ENCODE data around the gene NINJ2.
"Not testable (repeated sequence)": the region's sequence is repeated elsewhere in the genome, so short reads cannot be mapped to it uniquely, and the experiment has no call there.

NINJ2 gene

GRCh38 chr12:585062-586061 is 77.9 kb downstream of the NINJ2 start:
- DNase-seq (ENCODE audit: low read depth) = no peak

- no peak for DNase-seq (ENCODE audit: low read depth)
Observed at GRCh38 chr12:583251-583869, 79.9 kb downstream of the NINJ2 start.

GRCh38 chr12:581746-582145 is 81.5 kb downstream of the NINJ2 start:
- no peak for DNase-seq (ENCODE audit: low read depth)

- no peak for DNase-seq (ENCODE audit: low read depth)
Observed at GRCh38 chr12:581321-581720, 81.9 kb downstream of the NINJ2 start.

- no peak for DNase-seq (ENCODE audit: low read depth)
Observed at GRCh38 chr12:580813-581212, 82.4 kb downstream of the NINJ2 start.

GRCh38 chr12:579420-580110 is 83.7 kb downstream of the NINJ2 start:
- no peak for DNase-seq (ENCODE audit: low read depth)

GRCh38 chr12:578748-579419 is 84.4 kb downstream of the NINJ2 start:
- no peak for DNase-seq (ENCODE audit: low read depth)

GRCh38 chr12:577994-578747 is 85.1 kb downstream of the NINJ2 start:
- DNase-seq (ENCODE audit: low read depth) = not testable (repeated sequence)

- DNase-seq (ENCODE audit: low read depth) = no peak
Observed at GRCh38 chr12:576615-577110, 86.6 kb downstream of the NINJ2 start.

GRCh38 chr12:575948-576614 is 87.2 kb downstream of the NINJ2 start:
- no peak for DNase-seq (ENCODE audit: low read depth)

GRCh38 chr12:575129-575502 is 88.1 kb downstream of the NINJ2 start:
- DNase-seq (ENCODE audit: low read depth) = no peak

GRCh38 chr12:574475-575128 is 88.6 kb downstream of the NINJ2 start:
- no peak for DNase-seq (ENCODE audit: low read depth)

- DNase-seq (ENCODE audit: low read depth) = no peak
Observed at GRCh38 chr12:573232-573631, 90.0 kb downstream of the NINJ2 start.

GRCh38 chr12:572532-572899 is 90.7 kb downstream of the NINJ2 start:
- DNase-seq (ENCODE audit: low read depth) = no peak

- no peak for DNase-seq (ENCODE audit: low read depth)
Observed at GRCh38 chr12:571795-572531, 91.3 kb downstream of the NINJ2 start.

- peak; percentile 71 for DNase-seq (ENCODE audit: low read depth)
Observed at GRCh38 chr12:570921-571794, 92.1 kb downstream of the NINJ2 start.

- DNase-seq (ENCODE audit: low read depth) = peak; percentile 76
Observed at GRCh38 chr12:570435-570920, 92.8 kb downstream of the NINJ2 start.

GRCh38 chr12:569803-570434 is 93.3 kb downstream of the NINJ2 start:
- peak; percentile 60 for DNase-seq (ENCODE audit: low read depth)

Measured in GM04504 (cell line).